HepG2 (cell line): ENCODE results near the gene ANK3. TPM values are rescaled to one million over a fixed set of nuclear protein-coding genes. Genes with fewer than 3 reads are reported as not detected.

Experiments used
- AFF4 ChIP-seq: sonication (generic); formaldehyde crosslinking; IDR thresholded peaks from 2 replicates; pipeline ENCODE4 v1.4.0; 2020; ENCODE audit warnings: missing genetic modification reagents
- E2F5 ChIP-seq: sonication (generic); formaldehyde crosslinking; conservative IDR thresholded peaks from 2 replicates; pipeline ENCODE4 v1.4.0; 2020; ENCODE audit warnings: missing genetic modification reagents
- EP300 ChIP-seq, 3 experiments: sonication (generic) in 1 of 3; formaldehyde crosslinking in 1 of 3; IDR thresholded peaks; 2 replicates each; pipeline versions ENCODE4 v1.5.1 to v1.6.1; 2011 to 2020; ENCODE audit warnings: low read depth in 2 of 3, low read length in 2 of 3, borderline replicate concordance in 1 of 3, improper control_type of control experiment in 1 of 3, mild to moderate bottlenecking in 1 of 3, missing genetic modification reagents in 1 of 3, moderate library complexity in 1 of 3
- FOXA1 ChIP-seq, 2 experiments: fragments of 450-650 bp in 1 of 2; sonication (generic) in 1 of 2; formaldehyde crosslinking in 1 of 2; IDR thresholded peaks; 2 replicates each; pipeline versions ENCODE4 v1.4.0 to v1.6.1; 2016 to 2020; ENCODE audit warnings: missing genetic modification reagents in 1 of 2
- GATA4 ChIP-seq: sonication (generic); IDR thresholded peaks from 2 replicates; pipeline ENCODE4 v1.6.1; 2016; ENCODE audit warnings: antibody characterized with exemption, low read depth, borderline replicate concordance
- LBX2 ChIP-seq: sonication (generic); formaldehyde crosslinking; IDR thresholded peaks from 2 replicates; pipeline ENCODE4 v1.5.0; 2020; ENCODE audit warnings: missing genetic modification reagents, mild to moderate bottlenecking, borderline replicate concordance
- NFYC ChIP-seq: IDR thresholded peaks from 2 replicates; pipeline ENCODE4 v1.6.1; 2016; ENCODE audit warnings: missing genetic modification reagents, missing compliant biosample characterization
- PRMT3 ChIP-seq: sonication (generic); formaldehyde crosslinking; IDR thresholded peaks from 2 replicates; pipeline ENCODE4 v1.8.1; 2022; ENCODE audit warnings: low read depth, mild to moderate bottlenecking, moderate library complexity, missing genetic modification reagents, borderline replicate concordance
- REL ChIP-seq: sonication (generic); formaldehyde crosslinking; conservative IDR thresholded peaks from 2 replicates; pipeline ENCODE4 v1.8.0; 2022; ENCODE audit warnings: mild to moderate bottlenecking, missing genetic modification reagents, moderate library complexity
- RXRB ChIP-seq: IDR thresholded peaks from 2 replicates; pipeline ENCODE4 v1.6.1; 2016; ENCODE audit warnings: borderline replicate concordance, missing genetic modification reagents, missing compliant biosample characterization
- SRSF1 ChIP-seq: fragments of 200-400 bp; formaldehyde crosslinking; optimal IDR thresholded peaks from 2 replicates; pipeline ENCODE3; 2017; ENCODE audit warnings: mild to moderate bottlenecking, low read depth, low read length, moderate library complexity
- THAP8 ChIP-seq: sonication (generic); formaldehyde crosslinking; IDR thresholded peaks from 2 replicates; pipeline ENCODE4 v1.5.1; 2020; ENCODE audit warnings: missing genetic modification reagents, mild to moderate bottlenecking, borderline replicate concordance
- U2AF1 ChIP-seq: fragments of 200-400 bp; formaldehyde crosslinking; optimal IDR thresholded peaks from 2 replicates; pipeline ENCODE3; 2017; ENCODE audit warnings: mild to moderate bottlenecking, low read depth, low read length
- ZNF264 ChIP-seq: sonication (generic); formaldehyde crosslinking; IDR thresholded peaks from 2 replicates; pipeline ENCODE4 v1.4.0; 2020; ENCODE audit warnings: missing genetic modification reagents
- ZNF280D ChIP-seq: sonication (generic); formaldehyde crosslinking; IDR thresholded peaks from 2 replicates; pipeline ENCODE4 v1.5.1; 2020; ENCODE audit warnings: mild to moderate bottlenecking, missing genetic modification reagents
- ZNF574 ChIP-seq: sonication (generic); formaldehyde crosslinking; IDR thresholded peaks from 2 replicates; pipeline ENCODE4 v1.4.0; 2020; ENCODE audit warnings: missing genetic modification reagents
- ZNF772 ChIP-seq: sonication (generic); formaldehyde crosslinking; IDR thresholded peaks from 2 replicates; pipeline ENCODE4 v1.5.0; 2020; ENCODE audit warnings: mild to moderate bottlenecking, missing genetic modification reagents
- polyA plus RNA-seq, 8 experiments: library from polyadenylated mRNA; depleted of rRNA in 3 of 8; stranded (reverse) in 7 of 8; unstranded in 1 of 8; fragments of >200 nt; fragmentation: Illumina TruSeq in 4 of 8; extraction: Trizol in 4 of 8; gene quantifications; 2 replicates each; pipeline versions ENCODE4 v1.2.1 to v1.2.3, GENCODE V29; 2011 to 2016; ENCODE audit warnings: low read depth in 4 of 8, missing spikeins in 1 of 8, mixed read lengths in 1 of 8; ENCODE audit not compliant: insufficient read depth in 1 of 8
- total RNA-seq, 5 experiments: library from RNA; depleted of rRNA; stranded (reverse); fragments of >200 nt; fragmentation: Illumina TruSeq; extraction: Trizol; gene quantifications; 2 replicates each; pipeline ENCODE4 v1.2.3, GENCODE V29; 2016; ENCODE audit warnings: low read depth in 1 of 5

The ANK3 gene
- total and polyA plus RNA-seq, 2 of the 13 experiments (the other 11 are each of a cell fraction or from before 2014, with no cell fraction given) = not detected

GRCh38 chr10:60422809-60423208, 33.1 kb upstream of the ANK3 start (continued):
- TF ChIP-seq AFF4 (CRISPR knock-in tag) (no peak), EP300 (IDR thresholded peaks at IDR 0.05; ENCODE audit: low read depth in 2 of 2, low read length in 2 of 2) (peak; percentile 74 to 95), EP300 (CRISPR knock-in tag; IDR thresholded peaks at IDR 0.05; ENCODE audit: borderline replicate concordance) (peak; percentile 43; the same call in 1 of the 2 replicates), ZNF280D (CRISPR knock-in tag) (no peak), REL (no peak), THAP8 (no peak), E2F5 (CRISPR knock-in tag) (no peak), GATA4 (no peak), NFYC (CRISPR knock-in tag) (no peak), LBX2 (CRISPR knock-in tag) (no peak), ZNF264 (CRISPR knock-in tag) (0 out of 2 replicates have a peak, but pooled peaks have one; percentile 52), RXRB (CRISPR knock-in tag) (peak; percentile 80), U2AF1 (no peak), ZNF574 (CRISPR knock-in tag) (no peak), PRMT3 (CRISPR knock-in tag) (no peak), ZNF772 (no peak), SRSF1 (no peak), FOXA1 (IDR thresholded peaks at IDR 0.05) (peak; percentile 77; the same call in 1 of the 2 replicates), FOXA1 (CRISPR knock-in tag; IDR thresholded peaks at IDR 0.05) (peak; percentile 94)
